ENCODE measurements around the gene TCHP.
"Not testable (repeated sequence)": the region's sequence is repeated elsewhere in the genome, so short reads cannot be mapped to it uniquely, and the experiment has no call there.

TCHP gene

GRCh38 chr12:109899783-109900751 is at the start of gene TCHP:
TCHP (plus strand) TSS chr12:109900274; CDS start chr12:109903027, 2,753 bp downstream.
- H3K27ac ChIP-seq (ENCODE audit: low read length) = no peak within 1 kb of the TSS
- H3K27me3 ChIP-seq (ENCODE audit: control insufficient read depth, insufficient read depth, low read length) = peaks cover 100% of the 10 kb centered on the region
- peak within 1 kb of the TSS; percentile 84 for H3K4me3 ChIP-seq (ENCODE audit: low read length)
- H3K36me3 ChIP-seq (ENCODE audit: control insufficient read depth, low read depth, low read length) = peaks cover 15% of the 10 kb centered on the region
- no peaks in the 10 kb centered on the region for H3K9me3 ChIP-seq (ENCODE audit: control insufficient read depth, low read depth, low read length)
- H3K4me1 ChIP-seq (ENCODE audit: control insufficient read depth, low read depth, low read length) = peaks cover 11% of the 10 kb centered on the region
- H3K9ac ChIP-seq (ENCODE audit: low read length) = peak within 1 kb of the TSS; percentile 64

- H3K4me1 ChIP-seq (ENCODE audit: control insufficient read depth, low read depth, low read length); H3K9ac ChIP-seq (ENCODE audit: low read length); H3K27me3 ChIP-seq (ENCODE audit: control insufficient read depth, insufficient read depth, low read length); H3K36me3 ChIP-seq (ENCODE audit: control insufficient read depth, low read depth, low read length); H3K9me3 ChIP-seq (ENCODE audit: control insufficient read depth, low read depth, low read length); H3K4me3 ChIP-seq (ENCODE audit: low read length); H3K27ac ChIP-seq (ENCODE audit: low read length): not testable (repeated sequence)
Observed at GRCh38 chr12:109850518-109850917, 49.6 kb upstream of the TCHP start.

- no peak overlapping the region for H3K4me3 ChIP-seq (ENCODE audit: low read length)
- no peak overlapping the region for H3K9ac ChIP-seq (ENCODE audit: low read length)
- H3K36me3 ChIP-seq (ENCODE audit: control insufficient read depth, low read depth, low read length) = no peaks in the 10 kb centered on the region
- no peaks in the 10 kb centered on the region for H3K4me1 ChIP-seq (ENCODE audit: control insufficient read depth, low read depth, low read length)
- no peak overlapping the region for H3K27ac ChIP-seq (ENCODE audit: low read length)
- no peaks in the 10 kb centered on the region for H3K9me3 ChIP-seq (ENCODE audit: control insufficient read depth, low read depth, low read length)
- H3K27me3 ChIP-seq (ENCODE audit: control insufficient read depth, insufficient read depth, low read length) = no peaks in the 10 kb centered on the region
Observed at GRCh38 chr12:109855377-109855776, 44.7 kb upstream of the TCHP start.

- H3K27ac ChIP-seq (ENCODE audit: low read length) = no peak overlapping the region
Observed at GRCh38 chr12:109857715-109858114, 42.4 kb upstream of the TCHP start.

GRCh38 chr12:109858764-109859163 is 41.3 kb upstream of the TCHP start:
- no peaks in the 10 kb centered on the region for H3K4me1 ChIP-seq (ENCODE audit: control insufficient read depth, low read depth, low read length)
- H3K4me3 ChIP-seq (ENCODE audit: low read length) = no peak overlapping the region
- H3K9me3 ChIP-seq (ENCODE audit: control insufficient read depth, low read depth, low read length) = no peaks in the 10 kb centered on the region
- H3K27me3 ChIP-seq (ENCODE audit: control insufficient read depth, insufficient read depth, low read length) = no peaks in the 10 kb centered on the region
- H3K27ac ChIP-seq (ENCODE audit: low read length) = no peak overlapping the region
- H3K36me3 ChIP-seq (ENCODE audit: control insufficient read depth, low read depth, low read length) = no peaks in the 10 kb centered on the region
- H3K9ac ChIP-seq (ENCODE audit: low read length) = no peak overlapping the region

More at GRCh38 chr12:109857715-109858114, 42.4 kb upstream of the TCHP start:
- H3K36me3 ChIP-seq (ENCODE audit: control insufficient read depth, low read depth, low read length) = no peaks in the 10 kb centered on the region
- H3K9me3 ChIP-seq (ENCODE audit: control insufficient read depth, low read depth, low read length) = no peaks in the 10 kb centered on the region
- no peaks in the 10 kb centered on the region for H3K4me1 ChIP-seq (ENCODE audit: control insufficient read depth, low read depth, low read length)
- H3K9ac ChIP-seq (ENCODE audit: low read length) = no peak overlapping the region
- no peak overlapping the region for H3K4me3 ChIP-seq (ENCODE audit: low read length)
- H3K27me3 ChIP-seq (ENCODE audit: control insufficient read depth, insufficient read depth, low read length) = no peaks in the 10 kb centered on the region

- no peaks in the 10 kb centered on the region for H3K36me3 ChIP-seq (ENCODE audit: control insufficient read depth, low read depth, low read length)
- no peak overlapping the region for H3K4me3 ChIP-seq (ENCODE audit: low read length)
- no peaks in the 10 kb centered on the region for H3K27me3 ChIP-seq (ENCODE audit: control insufficient read depth, insufficient read depth, low read length)
- H3K4me1 ChIP-seq (ENCODE audit: control insufficient read depth, low read depth, low read length) = no peaks in the 10 kb centered on the region
- no peak overlapping the region for H3K27ac ChIP-seq (ENCODE audit: low read length)
- no peaks in the 10 kb centered on the region for H3K9me3 ChIP-seq (ENCODE audit: control insufficient read depth, low read depth, low read length)
- no peak overlapping the region for H3K9ac ChIP-seq (ENCODE audit: low read length)
Observed at GRCh38 chr12:109860977-109861376, 39.1 kb upstream of the TCHP start.

- Histone ChIP-seq H3K9me3 (ENCODE audit: control insufficient read depth, low read depth, low read length) (no peaks in the 10 kb centered on the region), H3K4me3 (ENCODE audit: low read length) (no peak overlapping the region), H3K4me1 (ENCODE audit: control insufficient read depth, low read depth, low read length) (no peaks in the 10 kb centered on the region), H3K9ac (ENCODE audit: low read length) (no peak overlapping the region), H3K27ac (ENCODE audit: low read length) (no peak overlapping the region), H3K27me3 (ENCODE audit: control insufficient read depth, insufficient read depth, low read length) (no peaks in the 10 kb centered on the region), H3K36me3 (ENCODE audit: control insufficient read depth, low read depth, low read length) (no peaks in the 10 kb centered on the region)
Observed at GRCh38 chr12:109861689-109862314, 38.3 kb upstream of the TCHP start.

- not testable (repeated sequence) for H3K4me1 ChIP-seq (ENCODE audit: control insufficient read depth, low read depth, low read length); H3K9me3 ChIP-seq (ENCODE audit: control insufficient read depth, low read depth, low read length); H3K9ac ChIP-seq (ENCODE audit: low read length); H3K27ac ChIP-seq (ENCODE audit: low read length); H3K36me3 ChIP-seq (ENCODE audit: control insufficient read depth, low read depth, low read length); H3K4me3 ChIP-seq (ENCODE audit: low read length); H3K27me3 ChIP-seq (ENCODE audit: control insufficient read depth, insufficient read depth, low read length)
Observed at GRCh38 chr12:109862491-109862890, 37.6 kb upstream of the TCHP start.

GRCh38 chr12:109863847-109864712 is 36.0 kb upstream of the TCHP start:
- Histone ChIP-seq H3K4me3 (ENCODE audit: low read length) (no peak overlapping the region), H3K9ac (ENCODE audit: low read length) (no peak overlapping the region), H3K4me1 (ENCODE audit: control insufficient read depth, low read depth, low read length) (no peaks in the 10 kb centered on the region), H3K9me3 (ENCODE audit: control insufficient read depth, low read depth, low read length) (no peaks in the 10 kb centered on the region), H3K36me3 (ENCODE audit: control insufficient read depth, low read depth, low read length) (no peaks in the 10 kb centered on the region), H3K27ac (ENCODE audit: low read length) (no peak overlapping the region), H3K27me3 (ENCODE audit: control insufficient read depth, insufficient read depth, low read length) (no peaks in the 10 kb centered on the region)

GRCh38 chr12:109864916-109865315 is 35.2 kb upstream of the TCHP start:
- H3K36me3 ChIP-seq (ENCODE audit: control insufficient read depth, low read depth, low read length) = no peaks in the 10 kb centered on the region
- H3K4me3 ChIP-seq (ENCODE audit: low read length) = no peak overlapping the region
- no peaks in the 10 kb centered on the region for H3K27me3 ChIP-seq (ENCODE audit: control insufficient read depth, insufficient read depth, low read length)
- no peaks in the 10 kb centered on the region for H3K9me3 ChIP-seq (ENCODE audit: control insufficient read depth, low read depth, low read length)
- no peak overlapping the region for H3K27ac ChIP-seq (ENCODE audit: low read length)
- H3K4me1 ChIP-seq (ENCODE audit: control insufficient read depth, low read depth, low read length) = no peaks in the 10 kb centered on the region
- no peak overlapping the region for H3K9ac ChIP-seq (ENCODE audit: low read length)
